ENCODE measurements around the gene PPP1R13B.

PPP1R13B gene

DNA sequence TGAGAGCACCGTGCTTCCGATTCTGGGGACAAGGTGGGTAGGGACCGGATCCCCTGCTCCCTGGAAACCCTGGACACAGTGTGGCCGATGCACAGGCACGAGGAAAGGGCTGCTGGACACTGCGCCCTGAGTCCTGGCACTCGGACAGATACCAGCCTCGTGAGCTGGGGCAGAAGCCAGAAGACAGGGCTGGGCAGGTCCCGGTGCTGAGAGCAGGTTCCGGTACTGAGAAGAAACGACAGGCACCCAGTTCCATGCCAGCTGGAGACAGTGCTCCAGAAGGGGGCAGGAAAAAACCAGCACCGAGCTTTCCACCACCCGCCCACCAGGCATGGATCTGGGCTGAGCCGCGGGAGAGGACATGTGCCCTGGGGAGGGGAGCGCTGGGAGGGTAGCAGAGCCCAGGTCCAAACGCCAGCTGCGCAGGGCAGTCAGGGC is 138.6 kb downstream of the PPP1R13B start:
- Histone ChIP-seq H3K4me1 (ENCODE audit: control insufficient read depth in 1 of 2, insufficient read depth in 1 of 2, low read depth in 1 of 2, low read length in 1 of 2) (no peaks in the 10 kb centered on the region), H3K27me3 (no peaks in the 10 kb centered on the region), H3K36me3 (peaks cover 58% of the 10 kb centered on the region), H3K9me3 (no peaks in the 10 kb centered on the region), H3K4me3 (ENCODE audit: low read depth in 1 of 2, low read length in 1 of 2) (no peak overlapping the region), H3K27ac (no peak overlapping the region)
- TF ChIP-seq, protein P1, sequence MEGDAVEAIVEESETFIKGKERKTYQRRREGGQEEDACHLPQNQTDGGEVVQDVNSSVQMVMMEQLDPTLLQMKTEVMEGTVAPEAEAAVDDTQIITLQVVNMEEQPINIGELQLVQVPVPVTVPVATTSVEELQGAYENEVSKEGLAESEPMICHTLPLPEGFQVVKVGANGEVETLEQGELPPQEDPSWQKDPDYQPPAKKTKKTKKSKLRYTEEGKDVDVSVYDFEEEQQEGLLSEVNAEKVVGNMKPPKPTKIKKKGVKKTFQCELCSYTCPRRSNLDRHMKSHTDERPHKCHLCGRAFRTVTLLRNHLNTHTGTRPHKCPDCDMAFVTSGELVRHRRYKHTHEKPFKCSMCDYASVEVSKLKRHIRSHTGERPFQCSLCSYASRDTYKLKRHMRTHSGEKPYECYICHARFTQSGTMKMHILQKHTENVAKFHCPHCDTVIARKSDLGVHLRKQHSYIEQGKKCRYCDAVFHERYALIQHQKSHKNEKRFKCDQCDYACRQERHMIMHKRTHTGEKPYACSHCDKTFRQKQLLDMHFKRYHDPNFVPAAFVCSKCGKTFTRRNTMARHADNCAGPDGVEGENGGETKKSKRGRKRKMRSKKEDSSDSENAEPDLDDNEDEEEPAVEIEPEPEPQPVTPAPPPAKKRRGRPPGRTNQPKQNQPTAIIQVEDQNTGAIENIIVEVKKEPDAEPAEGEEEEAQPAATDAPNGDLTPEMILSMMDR (IDR thresholded peaks at IDR 0.05), result no peak

DNA sequence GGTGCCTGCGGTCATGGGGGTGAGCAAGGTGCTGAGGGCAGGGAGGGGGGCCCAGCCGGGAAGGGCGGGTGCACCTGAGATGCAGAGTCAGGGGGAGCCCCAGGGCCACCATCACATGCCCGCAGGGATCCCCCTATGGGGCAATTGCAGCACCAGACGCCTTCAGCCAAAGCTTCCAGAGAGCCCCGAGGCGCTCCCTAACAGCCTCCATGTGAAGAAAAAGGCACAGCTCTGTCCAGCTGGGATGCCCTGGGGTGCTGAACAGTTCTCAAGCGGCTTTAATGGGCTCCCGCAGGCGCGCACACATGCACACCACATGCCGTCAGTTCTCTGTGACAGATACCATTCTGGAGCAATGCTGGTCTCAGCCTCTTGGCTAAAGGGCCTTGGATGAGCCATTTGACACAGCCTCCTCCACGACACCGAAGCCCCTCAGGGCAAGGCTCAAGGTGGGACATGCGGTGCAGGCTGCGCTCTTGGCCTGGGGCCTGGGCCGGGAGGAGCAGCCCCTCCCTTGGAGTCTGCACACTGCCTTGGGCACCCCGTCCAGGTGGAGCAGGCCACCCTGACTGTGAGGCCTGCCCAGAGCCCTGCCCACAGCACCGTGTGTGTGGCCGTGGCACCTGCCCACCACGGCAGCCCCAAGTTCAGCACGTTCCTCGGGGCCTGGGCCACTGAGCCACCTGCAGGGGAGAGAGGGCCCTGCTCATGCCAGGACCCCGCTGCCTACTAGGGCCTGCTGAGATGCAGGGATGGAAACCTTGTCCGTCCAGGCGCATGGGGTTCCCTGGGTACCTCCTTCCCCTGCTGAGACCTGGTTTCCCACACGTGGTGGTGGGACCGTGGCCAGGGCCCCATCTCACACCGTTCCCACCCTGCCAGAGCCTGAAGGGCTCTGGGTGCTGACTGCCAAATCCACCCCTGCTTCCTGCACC is 139.8 kb downstream of the PPP1R13B start:
- no peaks in the 10 kb centered on the region for H3K27me3 ChIP-seq
- H3K9me3 ChIP-seq, result no peaks in the 10 kb centered on the region
- H3K36me3 ChIP-seq, result peaks cover 69% of the 10 kb centered on the region
- TF ChIP-seq, protein P1 (IDR thresholded peaks at IDR 0.05), result no peak
- no peaks in the 10 kb centered on the region for H3K4me1 ChIP-seq (ENCODE audit: control insufficient read depth in 1 of 2, insufficient read depth in 1 of 2, low read depth in 1 of 2, low read length in 1 of 2)
- H3K4me3 ChIP-seq (ENCODE audit: low read depth in 1 of 2, low read length in 1 of 2), result no peak overlapping the region
- no peak overlapping the region for H3K27ac ChIP-seq

DNA sequence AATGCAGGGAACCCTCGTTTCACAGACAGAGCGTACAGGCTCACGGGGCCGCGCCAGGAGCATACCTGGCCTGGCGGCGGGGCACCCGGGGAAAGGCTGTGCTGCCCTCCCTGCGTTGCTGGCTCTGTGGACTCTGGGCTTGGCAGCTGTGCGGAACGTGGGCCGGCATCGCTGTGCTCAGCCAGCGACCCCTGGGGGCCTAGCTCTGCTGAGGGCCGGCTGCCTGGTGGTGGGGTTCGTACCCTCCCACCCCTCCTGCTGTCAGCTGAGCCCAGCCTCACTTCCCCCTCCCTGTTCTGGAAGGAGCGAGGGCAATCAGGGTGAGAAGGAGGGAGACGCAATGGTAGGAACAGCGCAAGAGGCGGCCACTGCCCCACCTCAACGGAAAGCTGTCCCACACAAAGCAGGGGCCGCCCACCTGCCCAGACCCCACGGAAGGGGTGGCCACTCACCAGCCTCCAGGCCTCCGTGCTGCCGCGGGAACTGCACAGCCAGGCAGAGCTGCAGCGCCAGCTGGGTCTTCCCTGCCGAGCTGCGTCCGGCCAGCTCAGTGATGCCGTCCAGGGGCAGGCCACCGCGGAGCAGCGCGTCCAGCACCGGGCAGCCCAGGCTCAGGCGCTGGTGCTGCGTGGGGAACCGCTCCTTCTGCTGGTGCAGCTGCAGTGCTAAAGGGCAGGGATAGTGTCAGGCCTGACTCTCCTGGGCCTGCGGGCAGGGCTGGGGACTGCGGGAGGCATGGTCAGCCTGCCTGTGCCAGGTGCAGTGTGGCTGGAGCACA is 140.6 kb downstream of the PPP1R13B start:
- peaks cover 78% of the 10 kb centered on the region for H3K36me3 ChIP-seq

DNA sequence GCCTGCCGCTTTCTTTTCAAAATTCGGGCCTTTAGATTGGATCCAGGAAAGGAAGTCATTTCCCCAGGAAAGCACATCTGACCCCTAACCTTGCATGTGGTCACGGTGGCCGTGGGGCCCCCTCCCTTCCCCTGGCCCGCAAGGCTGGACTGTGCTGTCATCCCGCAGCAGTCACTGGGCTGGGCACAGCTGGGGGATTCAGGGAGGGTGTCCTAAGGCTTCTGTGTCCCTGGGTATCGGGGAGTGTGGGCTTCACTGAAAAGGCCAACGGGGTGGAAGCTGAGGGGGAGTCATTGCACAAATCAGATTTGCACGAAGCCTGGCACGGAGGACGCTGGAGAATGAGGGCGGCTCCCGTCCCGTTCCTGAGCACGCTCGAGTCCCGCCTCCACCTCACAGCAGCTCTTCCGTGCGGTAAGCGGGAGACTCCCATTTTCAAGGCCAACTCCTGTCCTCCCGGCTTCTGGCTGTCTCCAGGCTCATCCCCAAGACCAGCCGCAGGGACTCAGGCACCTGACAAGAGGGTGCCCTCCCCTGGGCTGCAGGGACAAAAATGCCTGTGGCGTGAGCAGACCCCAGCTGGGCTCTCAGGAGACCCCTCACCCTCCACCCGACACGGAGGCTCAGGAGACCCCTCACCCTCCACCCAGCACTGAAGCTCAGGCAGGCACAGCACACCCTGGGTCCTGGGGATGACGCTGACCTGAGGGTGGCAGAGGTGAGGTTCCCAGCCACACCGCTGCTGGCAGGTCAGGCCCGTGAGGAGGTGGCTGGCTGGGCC is 141.7 kb downstream of the PPP1R13B start:
- Histone ChIP-seq H3K27ac (no peak overlapping the region), H3K4me1 (ENCODE audit: control insufficient read depth in 1 of 2, insufficient read depth in 1 of 2, low read depth in 1 of 2, low read length in 1 of 2) (no peaks in the 10 kb centered on the region), H3K27me3 (no peaks in the 10 kb centered on the region), H3K9me3 (no peaks in the 10 kb centered on the region), H3K4me3 (ENCODE audit: low read depth in 1 of 2, low read length in 1 of 2) (no peak overlapping the region), H3K36me3 (peaks cover 88% of the 10 kb centered on the region)
- TF ChIP-seq, protein P1 (IDR thresholded peaks at IDR 0.05), result no peak

More for the DNA sequence above, 140.6 kb downstream of the PPP1R13B start:
- Histone ChIP-seq H3K27me3 (no peaks in the 10 kb centered on the region), H3K27ac (no peak overlapping the region), H3K9me3 (no peaks in the 10 kb centered on the region), H3K4me3 (ENCODE audit: low read depth in 1 of 2, low read length in 1 of 2) (no peak overlapping the region), H3K4me1 (ENCODE audit: control insufficient read depth in 1 of 2, insufficient read depth in 1 of 2, low read depth in 1 of 2, low read length in 1 of 2) (no peaks in the 10 kb centered on the region)
- TF ChIP-seq, protein P1 (IDR thresholded peaks at IDR 0.05), result no peak

DNA sequence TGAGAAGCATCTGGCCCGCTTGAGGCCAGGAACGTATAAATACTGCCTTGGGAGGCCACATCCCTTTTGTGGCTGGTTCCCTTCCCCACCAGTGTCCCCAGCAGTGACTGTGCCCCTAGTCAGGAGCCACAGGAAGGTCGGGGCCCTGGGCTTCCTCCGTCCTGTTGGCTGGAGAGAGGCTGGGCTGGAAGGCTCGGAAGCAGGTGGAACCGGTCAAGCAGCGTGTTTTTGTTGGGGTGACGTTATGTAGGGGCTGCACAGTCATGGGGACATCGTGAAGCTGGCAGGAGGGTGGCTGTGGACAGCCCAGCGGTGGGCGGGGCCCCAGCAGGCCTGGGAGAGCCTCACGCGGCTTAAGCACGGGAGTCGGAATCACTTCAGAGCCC is 142.3 kb downstream of the PPP1R13B start:
- Histone ChIP-seq H3K4me3 (ENCODE audit: low read depth in 1 of 2, low read length in 1 of 2) (no peak overlapping the region), H3K36me3 (peaks cover 94% of the 10 kb centered on the region), H3K9me3 (no peaks in the 10 kb centered on the region), H3K27ac (no peak overlapping the region), H3K27me3 (no peaks in the 10 kb centered on the region), H3K4me1 (ENCODE audit: control insufficient read depth in 1 of 2, insufficient read depth in 1 of 2, low read depth in 1 of 2, low read length in 1 of 2) (no peaks in the 10 kb centered on the region)
- TF ChIP-seq, protein P1 (IDR thresholded peaks at IDR 0.05), result no peak
